ENCODE data around the gene PKP2. TPM values are rescaled to one million over a fixed set of nuclear protein-coding genes. Genes with fewer than 3 reads are reported as not detected.

PKP2 gene
- total and polyA plus RNA-seq, 2 experiments from 2014 or later: 60.0 to 62.4 TPM

GRCh38 chr12:32785557-32785956 lies 111.0 kb downstream of the PKP2 start:
- no peaks in the 10 kb centered on the region for H3K79me2 ChIP-seq
- DNase-seq (ENCODE audit: low spot score): no peak
- no peak overlapping the region for H2AFZ ChIP-seq
- H3K36me3 ChIP-seq (replicated peaks; ENCODE audit: insufficient read depth, low read depth): no peaks in the 10 kb centered on the region
- H4K20me1 ChIP-seq (ENCODE audit: insufficient read depth, poor library complexity, severe bottlenecking): no peaks in the 10 kb centered on the region
- 92% methylated on average over 5 of the region's 5 CpGs for WGBS (ENCODE audit: low lambda C conversion rate, missing lambda C conversion rate)
- H3K9me2 ChIP-seq (replicated peaks; ENCODE audit: insufficient read depth): no peaks in the 10 kb centered on the region
- H3K4me2 ChIP-seq: no peak overlapping the region
- H3K27me3 ChIP-seq: no peaks in the 10 kb centered on the region
- H3K4me3 ChIP-seq: no peak overlapping the region
- no peaks in the 10 kb centered on the region for H3K9me3 ChIP-seq (ENCODE audit: low read depth)
- H3K27ac ChIP-seq: no peak overlapping the region
- TF ChIP-seq EZH2phosphoT487 (IDR thresholded peaks at IDR 0.05; ENCODE audit: low read depth, severe bottlenecking, unreplicated experiment) (no peak), CTCF (IDR thresholded peaks at IDR 0.05; ENCODE audit: poor library complexity) (no peak), EZH2 (IDR thresholded peaks at IDR 0.05; ENCODE audit: borderline replicate concordance) (no peak)
- H3K4me1 ChIP-seq (ENCODE audit: insufficient read depth): no peaks in the 10 kb centered on the region

- no peak for DNase-seq (ENCODE audit: low spot score)
- Histone ChIP-seq H3K9me3 (ENCODE audit: low read depth) (no peaks in the 10 kb centered on the region), H3K27me3 (no peaks in the 10 kb centered on the region), H3K36me3 (replicated peaks; ENCODE audit: insufficient read depth, low read depth) (no peaks in the 10 kb centered on the region), H3K4me3 (no peak overlapping the region), H3K9me2 (replicated peaks; ENCODE audit: insufficient read depth) (no peaks in the 10 kb centered on the region), H2AFZ (no peak overlapping the region), H3K27ac (no peak overlapping the region), H3K4me2 (no peak overlapping the region), H3K4me1 (ENCODE audit: insufficient read depth) (no peaks in the 10 kb centered on the region), H3K79me2 (no peaks in the 10 kb centered on the region), H4K20me1 (ENCODE audit: insufficient read depth, poor library complexity, severe bottlenecking) (no peaks in the 10 kb centered on the region)
- no peak for TF ChIP-seq CTCF (IDR thresholded peaks at IDR 0.05; ENCODE audit: poor library complexity)
- TF ChIP-seq EZH2phosphoT487 (IDR thresholded peaks at IDR 0.05; ENCODE audit: low read depth, severe bottlenecking, unreplicated experiment): no peak
- TF ChIP-seq EZH2 (IDR thresholded peaks at IDR 0.05; ENCODE audit: borderline replicate concordance): no peak
- WGBS (ENCODE audit: low lambda C conversion rate, missing lambda C conversion rate): 78% methylated on average over 3 of the region's 3 CpGs
These were observed 113.5 kb downstream of the PKP2 start for GRCh38 chr12:32783029-32783428.

DNA sequence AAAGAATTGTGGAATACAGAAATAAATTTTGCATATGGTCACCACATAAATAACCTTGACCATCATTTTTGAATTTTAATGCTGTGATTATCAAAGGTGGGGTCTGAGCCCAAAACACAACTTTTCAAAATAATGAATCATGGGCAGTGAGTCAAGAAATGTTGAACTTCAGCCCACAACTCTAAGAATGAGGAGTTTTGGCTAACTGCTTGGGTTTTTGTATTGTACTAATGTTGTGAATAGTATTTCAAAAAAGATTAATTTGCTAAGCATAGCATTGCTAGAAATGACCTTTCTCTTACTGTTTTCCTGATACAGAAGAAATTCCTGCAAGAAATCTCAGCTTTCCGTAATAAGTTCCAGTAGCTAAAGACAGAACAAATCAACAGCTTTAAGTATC lies 116.5 kb downstream of the PKP2 start:
- no peak for TF ChIP-seq EZH2phosphoT487 (IDR thresholded peaks at IDR 0.05; ENCODE audit: low read depth, severe bottlenecking, unreplicated experiment)
- TF ChIP-seq CTCF (IDR thresholded peaks at IDR 0.05; ENCODE audit: poor library complexity): no peak
- TF ChIP-seq EZH2 (IDR thresholded peaks at IDR 0.05; ENCODE audit: borderline replicate concordance): no peak
- no peaks in the 10 kb centered on the region for H3K9me2 ChIP-seq (replicated peaks; ENCODE audit: insufficient read depth)
- no peaks in the 10 kb centered on the region for H3K79me2 ChIP-seq
- H2AFZ ChIP-seq: no peak overlapping the region
- H3K9me3 ChIP-seq (ENCODE audit: low read depth): no peaks in the 10 kb centered on the region
- no peaks in the 10 kb centered on the region for H4K20me1 ChIP-seq (ENCODE audit: insufficient read depth, poor library complexity, severe bottlenecking)
- H3K27me3 ChIP-seq: no peaks in the 10 kb centered on the region
- H3K4me2 ChIP-seq: no peak overlapping the region
- WGBS (ENCODE audit: low lambda C conversion rate, missing lambda C conversion rate): 74% methylated on average over 1 of the region's 1 CpG
- no peak overlapping the region for H3K4me3 ChIP-seq
- H3K27ac ChIP-seq: no peak overlapping the region
- no peaks in the 10 kb centered on the region for H3K4me1 ChIP-seq (ENCODE audit: insufficient read depth)
- DNase-seq (ENCODE audit: low spot score): no peak
- no peaks in the 10 kb centered on the region for H3K36me3 ChIP-seq (replicated peaks; ENCODE audit: insufficient read depth, low read depth)

- H3K27me3 ChIP-seq: no peaks in the 10 kb centered on the region
- TF ChIP-seq CTCF (IDR thresholded peaks at IDR 0.05; ENCODE audit: poor library complexity) (no peak), EZH2 (IDR thresholded peaks at IDR 0.05; ENCODE audit: borderline replicate concordance) (no peak), EZH2phosphoT487 (IDR thresholded peaks at IDR 0.05; ENCODE audit: low read depth, severe bottlenecking, unreplicated experiment) (no peak)
- no peak overlapping the region for H3K27ac ChIP-seq
These were observed 118.8 kb downstream of the PKP2 start for GRCh38 chr12:32777691-32778175.

More at GRCh38 chr12:32777691-32778175, 118.8 kb downstream of the PKP2 start:
- Histone ChIP-seq H3K9me2 (replicated peaks; ENCODE audit: insufficient read depth) (no peaks in the 10 kb centered on the region), H3K4me2 (no peak overlapping the region), H3K4me1 (ENCODE audit: insufficient read depth) (no peaks in the 10 kb centered on the region), H3K79me2 (no peaks in the 10 kb centered on the region), H3K4me3 (no peak overlapping the region), H3K36me3 (replicated peaks; ENCODE audit: insufficient read depth, low read depth) (no peaks in the 10 kb centered on the region), H4K20me1 (ENCODE audit: insufficient read depth, poor library complexity, severe bottlenecking) (no peaks in the 10 kb centered on the region), H3K9me3 (ENCODE audit: low read depth) (no peaks in the 10 kb centered on the region), H2AFZ (no peak overlapping the region)
- DNase-seq (ENCODE audit: low spot score): no peak
- 78% methylated on average over 6 of the region's 6 CpGs for WGBS (ENCODE audit: low lambda C conversion rate, missing lambda C conversion rate)
